Upper lobe of left lung (tissue), 6 donors: ENCODE results near the gene TTLL10. TPM values are rescaled to one million over a fixed set of nuclear protein-coding genes. Genes with fewer than 3 reads are reported as not detected.

Source experiments
- ATAC-seq, 2 donors: fragments of 200-7000 bp; cut with Tn5 transposase; one replicate each; pipeline ENCODE4 v1.9.1; 2022; ENCODE audit warnings: mild to moderate bottlenecking in 2 of 2, moderate library complexity in 2 of 2; ENCODE audit not compliant: low FRiP score in 2 of 2
- DNase-seq, 2 donors: peaks; one replicate each; pipeline ENCODE4 v3.0.0-alpha.2; 2019 to 2020
- H3K27ac ChIP-seq, 4 donors: fragments of 200-600 bp; sonication (generic); one replicate each; pipeline ENCODE4 v1.5.1; 2016 to 2019
- H3K27me3 ChIP-seq, 4 donors: fragments of 200-600 bp; sonication (generic); one replicate each; pipeline ENCODE4 v1.5.1; 2017 to 2019
- H3K36me3 ChIP-seq, 4 donors: fragments of 200-600 bp; sonication (generic); one replicate each; pipeline ENCODE4 v1.5.1; 2016 to 2019
- H3K4me1 ChIP-seq, 4 donors: fragments of 200-600 bp; sonication (generic); one replicate each; pipeline ENCODE4 v1.5.1; 2018 to 2019
- H3K4me3 ChIP-seq, 4 donors: fragments of 200-600 bp; sonication (generic); one replicate each; pipeline ENCODE4 v1.5.1; 2017 to 2019; ENCODE audit warnings: mild to moderate bottlenecking in 2 of 4, moderate library complexity in 1 of 4
- H3K9me3 ChIP-seq, 4 donors: fragments of 200-600 bp; sonication (generic); one replicate each; pipeline ENCODE4 v1.5.1; 2018 to 2019
- CTCF ChIP-seq, 6 experiments: fragments of 450-650 bp in 4 of 6; fragments of 200-600 bp in 2 of 6; sonication (generic) in 2 of 6; IDR thresholded peaks; one replicate each; pipeline ENCODE4 v1.5.1; 2016 to 2019; ENCODE audit warnings: antibody characterized with exemption in 6 of 6
- EP300 ChIP-seq, 4 donors: sonication (generic); formaldehyde crosslinking; IDR thresholded peaks; one replicate each; pipeline ENCODE4 v1.5.1; 2017; ENCODE audit warnings: antibody characterized with exemption in 4 of 4, control low read depth in 2 of 4
- POLR2A ChIP-seq, 4 donors: fragments of 450-650 bp; IDR thresholded peaks; one replicate each; pipeline ENCODE4 v1.5.1; 2016 to 2017; ENCODE audit warnings: antibody characterized with exemption in 4 of 4, mild to moderate bottlenecking in 2 of 4
- POLR2AphosphoS5 ChIP-seq, 2 donors: sonication (generic); formaldehyde crosslinking; IDR thresholded peaks; one replicate each; pipeline ENCODE4 v1.5.1; 2017; ENCODE audit warnings: antibody characterized with exemption in 2 of 2
- WGBS, 2 donors: methylation state at CpG; one replicate each; pipeline ENCODE4 v1.1.5; 2017 to 2018; 5-methylcytosine and 5-hydroxymethylcytosine counted together
- total RNA-seq, 6 donors: library from RNA; depleted of rRNA in 4 of 6; stranded (reverse); fragments of >200 nt in 4 of 6; gene quantifications; one replicate each; pipeline versions ENCODE4 v1.1.0 to v1.2.1, GENCODE V29; 2016 to 2021
- donor health status: DM: no; HTN: no; CAD: no; lungs with moderate emphysema.
- donor health status: DM: no; HTN: yes; CAD: no; lungs with severe emphysema.

The TTLL10 gene
- total RNA-seq, 6 donors from 2014 or later: 0.86 to 14.5 (median 5.8) TPM

GRCh38 chr1:1220197-1220596 lies 46.5 kb downstream of the TTLL10 start:
- no peak overlapping the region for H3K27ac ChIP-seq
- no peaks in the 10 kb centered on the region for H3K9me3 ChIP-seq
- H3K27me3 ChIP-seq: no peaks in the 10 kb centered on the region
- peak in 1 of 2 donors; percentile 54 for DNase-seq
- TF ChIP-seq CTCF (IDR thresholded peaks at IDR 0.05) (no peak), POLR2AphosphoS5 (IDR thresholded peaks at IDR 0.05) (no peak)
- WGBS, 2 donors: 90% methylated on average over 24 of the region's 24 CpGs
- ATAC-seq: no peak
- H3K36me3 ChIP-seq: peaks cover 33 to 91% (median 78%) of the 10 kb centered on the region in 4 donors
- H3K4me1 ChIP-seq: peaks cover under 1 to 5% (median 3%) of the 10 kb centered on the region in 4 donors
- no peak overlapping the region for H3K4me3 ChIP-seq

DNA sequence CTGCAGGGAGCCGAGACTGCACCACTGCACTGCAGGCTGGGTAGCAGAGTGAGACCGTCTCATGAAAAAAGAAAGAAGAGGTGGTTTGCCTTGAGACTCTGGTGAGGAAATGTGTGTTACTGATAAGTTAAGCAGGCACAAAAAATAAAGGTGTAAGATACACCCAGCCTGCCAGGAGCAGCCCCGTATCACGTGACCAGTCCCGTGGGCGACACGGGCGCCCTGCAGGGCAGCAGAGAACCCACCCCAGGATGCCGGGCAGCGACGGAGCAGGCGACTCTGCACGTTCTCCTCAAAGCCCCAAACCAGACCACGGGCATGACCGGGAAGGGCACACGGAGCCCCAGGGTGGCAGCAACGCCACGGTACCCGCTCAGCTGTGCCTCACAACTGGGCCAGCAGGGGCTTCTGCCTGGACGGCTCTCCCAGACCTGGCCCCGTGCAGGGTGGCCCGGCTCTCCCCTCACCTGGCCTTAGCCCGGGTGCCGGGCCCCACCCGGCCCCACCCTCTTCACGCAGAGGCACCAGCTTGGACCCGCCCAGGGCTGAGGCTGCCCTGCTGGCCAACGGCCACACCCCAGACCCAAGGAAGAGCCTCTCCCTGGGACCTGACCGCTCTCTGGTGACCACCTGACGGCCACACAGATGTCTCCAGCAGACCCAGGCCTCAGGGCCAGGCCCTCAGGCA lies 48.4 kb downstream of the TTLL10 start:
- H3K27ac ChIP-seq: no peak overlapping the region
- H3K4me3 ChIP-seq: no peak overlapping the region
- WGBS, 2 donors: 91 to 94% methylated on average over 4 to 21 of the region's 30 CpGs
- H3K9me3 ChIP-seq: no peaks in the 10 kb centered on the region
- TF ChIP-seq EP300 (IDR thresholded peaks at IDR 0.05): no peak
- no peak for TF ChIP-seq CTCF (IDR thresholded peaks at IDR 0.05)
- no peak for TF ChIP-seq POLR2AphosphoS5 (IDR thresholded peaks at IDR 0.05)
- no peak for TF ChIP-seq POLR2A (IDR thresholded peaks at IDR 0.05)
- H3K4me1 ChIP-seq: peaks cover 0 to 5% (median 0%) of the 10 kb centered on the region in 4 donors
- no peak for ATAC-seq
- H3K27me3 ChIP-seq: no peaks in the 10 kb centered on the region
- no peak for DNase-seq
- peaks cover 37 to 97% (median 85%) of the 10 kb centered on the region in 4 donors for H3K36me3 ChIP-seq

GRCh38 chr1:1222575-1223225 lies 49.0 kb downstream of the TTLL10 start:
- Histone ChIP-seq H3K9me3 (no peaks in the 10 kb centered on the region), H3K36me3 (peaks cover 33 to 98% (median 85%) of the 10 kb centered on the region in 4 donors), H3K27ac (no peak overlapping the region), H3K4me1 (peaks cover 0 to 5% (median 0%) of the 10 kb centered on the region in 4 donors), H3K27me3 (no peaks in the 10 kb centered on the region), H3K4me3 (no peak overlapping the region)
- TF ChIP-seq CTCF (IDR thresholded peaks at IDR 0.05) (no peak), POLR2A (IDR thresholded peaks at IDR 0.05) (no peak), EP300 (IDR thresholded peaks at IDR 0.05) (no peak), POLR2AphosphoS5 (IDR thresholded peaks at IDR 0.05) (no peak)
- WGBS, 2 donors: 98% methylated on average over 37 to 41 of the region's 44 CpGs
- no peak for DNase-seq
- ATAC-seq: no peak

- ATAC-seq (no peak), DNase-seq (no peak)
- TF ChIP-seq CTCF (IDR thresholded peaks at IDR 0.05) (no peak), POLR2AphosphoS5 (IDR thresholded peaks at IDR 0.05) (no peak), EP300 (IDR thresholded peaks at IDR 0.05) (no peak)
- no peak overlapping the region for H3K27ac ChIP-seq
- H3K9me3 ChIP-seq: no peaks in the 10 kb centered on the region
- no peak overlapping the region for H3K4me3 ChIP-seq
- peaks cover 0 to 5% (median 0%) of the 10 kb centered on the region in 4 donors for H3K4me1 ChIP-seq
- WGBS, 2 donors: 92 to 97% methylated on average over 4 to 15 of the region's 15 CpGs
- H3K27me3 ChIP-seq: no peaks in the 10 kb centered on the region
- H3K36me3 ChIP-seq: peaks cover 35 to 98% (median 85%) of the 10 kb centered on the region in 4 donors
These were observed 49.6 kb downstream of the TTLL10 start for GRCh38 chr1:1223321-1223720.
